ENCODE measurements around the gene FGFR3.

Gene FGFR3

DNA sequence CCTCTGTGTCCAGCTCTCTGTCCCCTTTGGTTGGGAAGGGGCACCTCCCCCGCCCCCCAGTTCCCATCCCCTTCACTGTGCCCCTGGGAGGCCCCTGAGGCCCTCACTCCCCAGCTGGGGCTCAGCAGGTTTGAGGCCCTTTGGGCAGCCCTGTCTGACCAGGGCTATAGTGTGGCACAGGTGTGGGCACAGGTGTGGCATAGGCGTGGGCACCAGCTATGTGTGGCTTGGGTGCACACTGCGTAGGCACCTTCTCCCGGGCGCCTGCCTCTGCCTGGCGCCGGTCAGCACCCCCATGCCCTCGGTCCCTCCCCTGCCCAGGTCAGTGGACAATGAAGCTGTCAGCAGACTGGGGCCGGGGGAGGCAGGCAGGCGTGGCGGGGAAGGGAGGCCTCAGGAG lies 7.5 kb upstream of the FGFR3 start:
- ChIA-PET CTCF (interaction anchor here (0.9 to 1.7 kb wide), 2 partner anchors 24 to 39 kb away, joined by 3 to 4 read pairs; no protein-coding TSS in a partner anchor), POLR2A (no interaction called here)
- H3K4me3 ChIP-seq (ENCODE audit: low read depth, low read length) = no peak overlapping the region
- TF ChIP-seq, protein P1, sequence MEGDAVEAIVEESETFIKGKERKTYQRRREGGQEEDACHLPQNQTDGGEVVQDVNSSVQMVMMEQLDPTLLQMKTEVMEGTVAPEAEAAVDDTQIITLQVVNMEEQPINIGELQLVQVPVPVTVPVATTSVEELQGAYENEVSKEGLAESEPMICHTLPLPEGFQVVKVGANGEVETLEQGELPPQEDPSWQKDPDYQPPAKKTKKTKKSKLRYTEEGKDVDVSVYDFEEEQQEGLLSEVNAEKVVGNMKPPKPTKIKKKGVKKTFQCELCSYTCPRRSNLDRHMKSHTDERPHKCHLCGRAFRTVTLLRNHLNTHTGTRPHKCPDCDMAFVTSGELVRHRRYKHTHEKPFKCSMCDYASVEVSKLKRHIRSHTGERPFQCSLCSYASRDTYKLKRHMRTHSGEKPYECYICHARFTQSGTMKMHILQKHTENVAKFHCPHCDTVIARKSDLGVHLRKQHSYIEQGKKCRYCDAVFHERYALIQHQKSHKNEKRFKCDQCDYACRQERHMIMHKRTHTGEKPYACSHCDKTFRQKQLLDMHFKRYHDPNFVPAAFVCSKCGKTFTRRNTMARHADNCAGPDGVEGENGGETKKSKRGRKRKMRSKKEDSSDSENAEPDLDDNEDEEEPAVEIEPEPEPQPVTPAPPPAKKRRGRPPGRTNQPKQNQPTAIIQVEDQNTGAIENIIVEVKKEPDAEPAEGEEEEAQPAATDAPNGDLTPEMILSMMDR (IDR thresholded peaks at IDR 0.05; ENCODE audit: insufficient read depth, low read length, missing control alignments) = no peak
- no peak for DNase-seq (ENCODE audit: low read depth, low spot score)

DNA sequence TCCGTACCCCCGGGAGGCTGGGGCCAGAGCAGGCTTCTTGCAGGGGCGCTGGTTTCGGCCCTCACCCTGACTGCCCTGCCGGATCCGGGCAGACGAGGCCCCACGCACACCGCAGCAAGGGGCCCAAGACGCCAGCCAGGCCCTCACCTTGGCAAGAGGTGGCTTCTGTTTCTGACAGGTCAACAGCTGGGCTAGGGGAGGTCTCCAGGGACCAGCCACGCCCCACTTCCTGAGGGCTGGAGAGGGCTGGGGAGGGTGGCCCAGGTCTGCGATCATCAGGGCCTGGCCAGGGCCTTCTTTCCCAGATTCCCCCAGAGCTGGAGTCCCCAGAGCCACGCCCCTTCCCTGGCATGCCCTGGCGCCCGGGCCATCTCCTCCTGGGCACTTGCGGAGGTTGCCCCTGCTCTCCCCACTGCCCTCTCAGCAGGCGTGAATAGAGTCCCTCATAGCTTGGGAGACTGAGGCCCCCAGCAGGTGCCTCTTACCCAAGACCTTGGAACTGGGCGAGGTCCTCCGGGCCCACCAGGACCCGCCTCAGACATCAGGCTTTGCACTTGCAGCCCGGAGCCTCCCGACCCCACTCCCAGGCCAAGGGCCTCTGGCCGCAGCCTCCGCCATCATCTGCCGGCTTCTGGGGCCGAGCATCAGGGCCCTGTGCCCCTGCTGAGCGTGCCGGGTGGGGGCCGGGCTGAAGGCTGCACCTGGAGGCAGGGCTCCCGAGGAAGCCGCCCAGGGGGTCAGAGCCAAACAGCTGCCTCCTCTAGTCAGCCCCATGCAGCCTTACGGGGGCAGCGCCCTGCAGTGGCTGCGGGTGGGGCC lies 6.3 kb upstream of the FGFR3 start:
- POLR2A ChIA-PET = no interaction called here
- DNase-seq (ENCODE audit: low read depth, low spot score) = no peak
- TF ChIP-seq, protein P1 (IDR thresholded peaks at IDR 0.05; ENCODE audit: insufficient read depth, low read length, missing control alignments) = no peak
- H3K4me3 ChIP-seq (ENCODE audit: low read depth, low read length) = no peak overlapping the region
- CTCF ChIA-PET = interaction anchor here (1.7 kb wide), 1 partner anchor 23 kb away, joined by 4 read pairs; no protein-coding TSS in a partner anchor

DNA sequence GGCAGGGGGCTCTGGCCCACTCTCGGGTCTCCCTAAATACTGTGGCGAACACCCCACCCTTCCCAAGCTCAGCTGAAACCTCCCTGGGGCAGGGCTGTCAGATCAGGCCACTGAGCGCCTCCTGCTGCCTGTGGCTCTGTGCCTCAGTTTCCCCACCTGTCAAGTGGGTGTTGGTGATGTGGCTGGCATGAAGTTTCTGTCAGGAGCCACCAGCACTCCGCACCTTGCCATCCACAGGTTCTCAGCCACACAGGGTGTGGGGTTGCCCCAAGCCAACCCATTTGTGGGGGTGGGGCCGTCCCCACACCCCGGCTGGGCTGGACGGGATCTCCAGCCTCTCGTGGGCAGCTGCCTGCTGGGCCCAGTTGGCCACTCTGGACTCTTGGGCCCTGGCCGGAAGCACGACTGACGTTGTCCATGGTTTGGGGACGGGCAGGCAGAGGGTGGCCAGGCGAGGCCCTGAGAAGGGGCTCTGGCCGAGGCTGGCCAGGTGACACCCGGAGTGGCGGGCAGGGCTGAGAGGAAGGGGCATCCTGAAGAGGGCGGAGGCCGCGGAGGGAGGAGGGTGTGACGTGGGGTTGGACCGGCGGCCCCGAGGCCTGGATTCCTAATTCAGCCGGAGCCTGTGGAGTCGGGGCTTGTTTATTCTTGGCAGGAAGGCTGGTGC lies 5.5 kb upstream of the FGFR3 start:
- no peak for DNase-seq (ENCODE audit: low read depth, low spot score)
- ChIA-PET POLR2A (no interaction called here), CTCF (interaction anchor here (1.1 to 1.7 kb wide), 2 partner anchors 22 kb away, joined by 4 to 5 read pairs; no protein-coding TSS in a partner anchor)

DNA sequence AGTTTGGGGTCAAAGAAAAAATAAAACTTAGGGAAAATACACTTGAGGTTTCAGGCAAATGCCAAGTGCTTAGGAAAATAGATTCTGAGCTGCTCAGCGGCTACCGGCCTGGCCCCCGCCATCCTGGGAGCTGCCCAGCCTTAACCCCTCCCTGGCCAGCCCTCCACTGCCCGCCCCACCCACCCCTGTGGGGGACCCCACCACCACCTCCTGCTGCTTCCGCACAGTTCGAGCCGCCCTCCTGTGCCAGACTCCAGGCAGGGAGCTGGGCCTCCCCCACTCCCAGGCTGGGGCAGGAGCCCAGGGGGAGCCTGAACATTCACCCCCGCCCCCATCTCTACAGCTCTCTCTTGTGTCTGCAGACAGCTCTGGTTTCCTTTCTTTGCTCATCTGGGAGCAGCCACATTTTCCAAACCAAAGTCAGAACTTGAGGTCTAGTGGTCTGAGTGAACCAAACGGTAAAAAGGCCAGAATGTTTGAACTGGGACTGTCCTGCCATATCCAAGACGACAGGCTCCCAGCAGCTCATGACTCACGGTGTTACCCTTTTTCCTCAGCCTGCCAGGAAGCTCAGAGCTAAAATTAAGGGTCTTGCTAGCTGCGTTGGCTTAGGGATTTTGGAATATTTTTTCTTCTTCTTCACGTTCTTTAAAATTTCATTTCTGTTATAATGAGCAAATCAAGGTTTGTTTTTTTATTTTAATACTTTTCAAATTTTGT lies 4.7 kb upstream of the FGFR3 start:
- no peak for DNase-seq (ENCODE audit: low read depth, low spot score)
- ChIA-PET CTCF (interaction anchor here (0.7 to 1.6 kb wide), 4 partner anchors 14 to 43 kb away, joined by 3 to 5 read pairs (median 4); no protein-coding TSS in a partner anchor), POLR2A (no interaction called here)
- TF ChIP-seq, protein P1 (IDR thresholded peaks at IDR 0.05; ENCODE audit: insufficient read depth, low read length, missing control alignments) = no peak
- no peak overlapping the region for H3K4me3 ChIP-seq (ENCODE audit: low read depth, low read length)

More for the DNA sequence above, 5.5 kb upstream of the FGFR3 start:
- no peak overlapping the region for H3K4me3 ChIP-seq (ENCODE audit: low read depth, low read length)
- TF ChIP-seq, protein P1 (IDR thresholded peaks at IDR 0.05; ENCODE audit: insufficient read depth, low read length, missing control alignments) = no peak

DNA sequence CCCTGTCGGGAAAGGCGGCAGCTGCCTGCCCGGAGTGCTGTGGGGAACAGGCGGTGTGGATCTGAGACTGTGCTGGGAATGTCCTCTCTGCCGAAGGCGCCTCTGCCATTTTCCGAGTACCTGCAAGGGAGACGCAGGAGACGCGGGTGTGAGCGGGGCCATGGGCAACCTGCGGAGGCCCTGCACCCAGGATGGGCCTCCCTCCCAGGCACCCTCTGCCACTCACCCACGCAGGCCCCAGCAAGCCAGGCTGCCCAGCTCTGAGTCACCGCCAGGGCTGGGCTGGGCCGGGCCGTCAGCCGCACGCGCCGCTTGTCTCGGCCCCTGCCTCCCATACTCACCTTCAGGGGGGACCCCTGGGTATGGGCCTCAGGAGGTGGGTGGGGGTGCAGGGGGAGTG lies 3.5 kb upstream of the FGFR3 start:
- TF ChIP-seq, protein P1 (IDR thresholded peaks at IDR 0.05; ENCODE audit: insufficient read depth, low read length, missing control alignments) = no peak
- POLR2A ChIA-PET = no interaction called here
- H3K4me3 ChIP-seq (ENCODE audit: low read depth, low read length) = no peak overlapping the region
- no peak for DNase-seq (ENCODE audit: low read depth, low spot score)
- CTCF ChIA-PET = interaction anchor here (0.9 to 11.8 kb wide), 4 partner anchors 16 to 41 kb away, joined by 3 to 107 read pairs (median 4); no protein-coding TSS in a partner anchor

Measured in AG04449 (cell line).